CD4-positive, CD25-positive, alpha-beta regulatory T cell (primary cell): ENCODE measurements around the gene MRPS18A. TPM values are rescaled to one million over a fixed set of nuclear protein-coding genes. Genes with fewer than 3 reads are reported as not detected.

ENCODE experiments used
- ATAC-seq, 2 donors: fragments of 150-1000 bp; cut with Tn5 transposase; one replicate each; pipeline ENCODE4 v1.10.0; 2021; ENCODE audit warnings: low read depth in 2 of 2, moderate number of reproducible peaks in 2 of 2, moderate library complexity in 1 of 2
- DNase-seq, 3 donors: peaks; one replicate each; pipeline versions ENCODE4 v3.0.0 to v3.0.0-alpha.2; 2012 to 2022; ENCODE audit warnings: mixed read lengths in 1 of 3
- H3K27ac ChIP-seq: one replicate; pipeline ENCODE4 v1.7.0; 2013; ENCODE audit warnings: mild to moderate bottlenecking, low read length; ENCODE audit not compliant: insufficient read depth, poor library complexity, severe bottlenecking
- H3K27me3 ChIP-seq: one replicate; pipeline ENCODE4 v1.7.0; 2013; ENCODE audit warnings: low read length; ENCODE audit not compliant: control insufficient read depth, insufficient read depth
- H3K36me3 ChIP-seq: one replicate; pipeline ENCODE4 v1.7.0; 2013; ENCODE audit warnings: mild to moderate bottlenecking, low read length, moderate library complexity; ENCODE audit not compliant: control insufficient read depth, insufficient read depth
- H3K4me1 ChIP-seq: 2 replicates; pipeline ENCODE4 v1.7.0; 2013; ENCODE audit warnings: mild to moderate bottlenecking, low read length; ENCODE audit not compliant: insufficient read depth, control insufficient read depth, poor library complexity, severe bottlenecking
- H3K4me3 ChIP-seq: one replicate; pipeline ENCODE4 v1.7.0; 2013; ENCODE audit warnings: low read depth, mild to moderate bottlenecking, low read length, moderate library complexity
- H3K9me3 ChIP-seq, 2 experiments: 1 replicate in 1 of 2; 2 replicates in 1 of 2; pipeline ENCODE4 v1.7.0; 2013; ENCODE audit warnings: low read length in 2 of 2, mild to moderate bottlenecking in 1 of 2, moderate library complexity in 1 of 2; ENCODE audit not compliant: control insufficient read depth in 2 of 2
- H3K27ac Mint-ChIP-seq, 3 donors: one replicate each; pipeline ENCODE4 v1.8.0; 2020 to 2022; ENCODE audit warnings: mild to moderate bottlenecking in 3 of 3, mixed read lengths in 3 of 3, moderate library complexity in 2 of 3
- H3K27me3 Mint-ChIP-seq: one replicate; pipeline ENCODE4 v1.8.0; 2022; ENCODE audit warnings: mild to moderate bottlenecking, mixed read lengths
- H3K36me3 Mint-ChIP-seq: one replicate; pipeline ENCODE4 v1.8.0; 2020; ENCODE audit warnings: mixed read lengths
- H3K4me1 Mint-ChIP-seq, 4 donors: one replicate each; pipeline ENCODE4 v1.8.0; 2020 to 2022; ENCODE audit warnings: mixed read lengths in 4 of 4, mild to moderate bottlenecking in 1 of 4
- H3K4me3 Mint-ChIP-seq, 4 donors: one replicate each; pipeline ENCODE4 v1.8.0; 2020 to 2022; ENCODE audit warnings: mild to moderate bottlenecking in 4 of 4, mixed read lengths in 4 of 4, moderate library complexity in 3 of 4
- H3K9me3 Mint-ChIP-seq, 7 donors: one replicate each; pipeline ENCODE4 v1.8.0; 2020 to 2022; ENCODE audit warnings: mixed read lengths in 7 of 7, mild to moderate bottlenecking in 3 of 7, moderate library complexity in 2 of 7
- polyA plus RNA-seq, 4 donors: library from polyadenylated mRNA; unstranded; fragments of 300-500 nt; fragmentation: Illumina TruSeq; gene quantifications; one replicate each; pipeline ENCODE4 v1.2.3, GENCODE V29; 2021
- total RNA-seq: library from RNA; stranded (reverse); gene quantifications from one replicate; pipeline ENCODE4 v1.2.3, GENCODE V29; 2022

Gene MRPS18A
- total and polyA plus RNA-seq, 5 donors from 2014 or later: 24.3 to 73.8 (median 68.6) TPM

- H3K4me3 ChIP-seq: peak overlapping the region; percentile 95
- Mint-ChIP-seq H3K4me1 (peaks cover 36 to 61% (median 41%) of the 10 kb centered on the region in 4 donors), H3K36me3 (peaks cover 15% of the 10 kb centered on the region), H3K27ac (peak overlapping the region; percentile 95 to 99 (median 95)), H3K4me3 (peak overlapping the region; percentile 96 to 98 (median 96)), H3K27me3 (peaks cover 8% of the 10 kb centered on the region), H3K9me3 (no peaks in the 10 kb centered on the region)
- ATAC-seq (no peak), DNase-seq (no peak)
- peaks cover 20% of the 10 kb centered on the region for H3K4me1 ChIP-seq
- H3K27ac ChIP-seq: peak overlapping the region; percentile 60
- H3K27me3 ChIP-seq: peaks cover 2% of the 10 kb centered on the region
- H3K9me3 ChIP-seq: no peaks in the 10 kb centered on the region
- H3K36me3 ChIP-seq: peaks cover 7% of the 10 kb centered on the region
These were observed 533 bp downstream of the MRPS18A start for GRCh38 chr6:43687079-43687436.

GRCh38 chr6:43683708-43684455 is 3.7 kb downstream of the MRPS18A start:
- H3K27me3 Mint-ChIP-seq: peaks cover 8% of the 10 kb centered on the region
- no peak overlapping the region for H3K27ac ChIP-seq

GRCh38 chr6:43682724-43683429 is 4.7 kb downstream of the MRPS18A start:
- ATAC-seq (no peak), DNase-seq (no peak)
- peaks cover 42% of the 10 kb centered on the region for H3K36me3 ChIP-seq
- peaks cover 15% of the 10 kb centered on the region for H3K4me1 ChIP-seq
- Mint-ChIP-seq H3K27ac (no peak overlapping the region), H3K36me3 (peaks cover 26% of the 10 kb centered on the region), H3K27me3 (peaks cover 3% of the 10 kb centered on the region), H3K9me3 (no peaks in the 10 kb centered on the region), H3K4me1 (peaks cover 29 to 67% (median 41%) of the 10 kb centered on the region in 4 donors), H3K4me3 (no peak overlapping the region)
- H3K27ac ChIP-seq: no peak overlapping the region
- H3K4me3 ChIP-seq: no peak overlapping the region
- H3K9me3 ChIP-seq: no peaks in the 10 kb centered on the region
- H3K27me3 ChIP-seq: no peaks in the 10 kb centered on the region

More at GRCh38 chr6:43683708-43684455, 3.7 kb downstream of the MRPS18A start:
- no peak for ATAC-seq
- H3K9me3 ChIP-seq: no peaks in the 10 kb centered on the region
- H3K9me3 Mint-ChIP-seq: no peaks in the 10 kb centered on the region
- H3K36me3 Mint-ChIP-seq: peaks cover 20% of the 10 kb centered on the region
- no peak overlapping the region for H3K4me3 ChIP-seq
- peaks cover 36 to 72% (median 45%) of the 10 kb centered on the region in 4 donors for H3K4me1 Mint-ChIP-seq
- peak overlapping the region in 2 of 4 donors; percentile 11 to 77 for H3K4me3 Mint-ChIP-seq
- no peak for DNase-seq
- no peaks in the 10 kb centered on the region for H3K27me3 ChIP-seq
- no peak overlapping the region for H3K27ac Mint-ChIP-seq
- peaks cover 32% of the 10 kb centered on the region for H3K36me3 ChIP-seq
- H3K4me1 ChIP-seq: peaks cover 20% of the 10 kb centered on the region

DNA sequence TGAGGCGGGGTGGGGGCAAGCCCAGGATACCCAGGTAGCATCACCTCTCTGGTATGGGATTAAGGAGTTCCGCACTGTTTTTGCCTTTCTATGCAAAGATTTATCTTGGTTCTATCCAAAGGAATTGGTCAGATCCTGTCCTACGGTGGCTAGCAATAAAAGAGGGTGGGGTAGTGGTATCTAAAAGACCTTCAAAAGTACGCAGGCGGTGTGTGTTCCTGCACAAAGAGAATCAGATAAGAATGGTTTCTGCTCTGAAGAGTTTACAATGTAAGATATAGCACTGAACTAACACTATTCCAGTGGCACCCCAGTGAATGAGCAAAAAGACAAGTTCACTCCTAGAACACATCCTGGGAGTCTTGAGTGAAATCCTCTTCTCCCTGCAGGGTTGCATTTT is 6.3 kb downstream of the MRPS18A start:
- Mint-ChIP-seq H3K27ac (peak overlapping the region in 1 of 3 donors; percentile 52), H3K36me3 (peaks cover 23% of the 10 kb centered on the region), H3K4me1 (peaks cover 17 to 51% (median 35%) of the 10 kb centered on the region in 4 donors), H3K9me3 (no peaks in the 10 kb centered on the region), H3K27me3 (no peaks in the 10 kb centered on the region), H3K4me3 (no peak overlapping the region)
- no peaks in the 10 kb centered on the region for H3K9me3 ChIP-seq
- peaks cover 5% of the 10 kb centered on the region for H3K4me1 ChIP-seq
- DNase-seq (no peak), ATAC-seq (no peak)
- no peaks in the 10 kb centered on the region for H3K27me3 ChIP-seq
- no peak overlapping the region for H3K27ac ChIP-seq
- peaks cover 58% of the 10 kb centered on the region for H3K36me3 ChIP-seq
- no peak overlapping the region for H3K4me3 ChIP-seq

GRCh38 chr6:43680308-43681200 is 7.0 kb downstream of the MRPS18A start:
- H3K36me3 ChIP-seq: peaks cover 64% of the 10 kb centered on the region
- ATAC-seq: no peak
- H3K27ac Mint-ChIP-seq: peak overlapping the region in 1 of 3 donors; percentile 58

DNA sequence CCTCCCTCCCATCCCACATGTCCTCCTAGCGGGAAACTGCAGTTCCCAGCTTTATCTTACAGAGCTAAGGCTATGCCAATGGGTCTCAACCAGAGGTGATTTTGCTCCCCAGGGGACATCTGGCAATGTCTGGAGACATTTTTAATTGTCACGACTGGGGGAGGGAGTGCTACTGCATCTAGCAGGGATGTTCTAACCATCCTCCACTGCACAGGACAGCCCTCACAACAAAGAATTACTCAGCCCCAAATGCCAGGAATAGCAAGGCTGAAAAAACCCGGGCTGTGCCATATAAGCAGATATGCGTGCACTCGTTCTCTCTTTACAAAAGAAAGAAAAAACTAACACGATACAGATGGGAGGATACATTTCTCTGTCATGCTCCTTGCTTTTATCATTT is 8.5 kb downstream of the MRPS18A start:
- H3K27ac ChIP-seq: no peak overlapping the region
- H3K36me3 ChIP-seq: peaks cover 79% of the 10 kb centered on the region
- H3K27me3 Mint-ChIP-seq: no peaks in the 10 kb centered on the region
- no peaks in the 10 kb centered on the region for H3K9me3 Mint-ChIP-seq
- no peaks in the 10 kb centered on the region for H3K27me3 ChIP-seq
- H3K4me1 Mint-ChIP-seq: peaks cover 5 to 30% (median 22%) of the 10 kb centered on the region in 4 donors
- H3K4me1 ChIP-seq: no peaks in the 10 kb centered on the region
- no peak overlapping the region for H3K4me3 Mint-ChIP-seq
- no peak for ATAC-seq
- no peak for DNase-seq
- H3K4me3 ChIP-seq: no peak overlapping the region
- no peak overlapping the region for H3K27ac Mint-ChIP-seq
- no peaks in the 10 kb centered on the region for H3K9me3 ChIP-seq
- peaks cover 36% of the 10 kb centered on the region for H3K36me3 Mint-ChIP-seq

More at GRCh38 chr6:43680308-43681200, 7.0 kb downstream of the MRPS18A start:
- Mint-ChIP-seq H3K9me3 (no peaks in the 10 kb centered on the region), H3K4me1 (peaks cover 11 to 45% (median 31%) of the 10 kb centered on the region in 4 donors), H3K4me3 (no peak overlapping the region), H3K36me3 (peaks cover 28% of the 10 kb centered on the region), H3K27me3 (no peaks in the 10 kb centered on the region)
- Histone ChIP-seq H3K4me1 (no peaks in the 10 kb centered on the region), H3K27ac (no peak overlapping the region), H3K4me3 (no peak overlapping the region), H3K9me3 (no peaks in the 10 kb centered on the region), H3K27me3 (no peaks in the 10 kb centered on the region)
- DNase-seq: no peak

DNA sequence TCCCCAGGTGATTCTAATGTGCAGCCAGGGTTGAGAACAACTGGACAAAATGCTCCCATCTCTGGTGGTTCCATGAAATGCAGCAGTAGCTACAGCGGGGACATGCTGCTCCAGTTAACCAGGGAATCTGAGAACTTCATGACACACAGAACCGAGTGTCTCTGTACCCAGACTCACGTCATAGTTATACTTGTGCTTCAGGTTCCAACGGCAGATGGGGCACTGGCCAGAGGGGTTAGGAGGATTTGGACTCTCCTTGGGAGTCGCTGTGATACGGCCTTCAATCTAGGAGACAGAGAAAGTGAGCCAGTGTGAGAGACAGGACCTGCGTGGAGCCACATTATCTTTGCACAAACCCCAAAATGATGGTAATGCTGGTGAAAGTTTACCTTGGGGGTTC is 9.2 kb downstream of the MRPS18A start:
- DNase-seq (no peak), ATAC-seq (no peak)
- Mint-ChIP-seq H3K4me1 (peaks cover 5 to 22% (median 16%) of the 10 kb centered on the region in 4 donors), H3K9me3 (no peaks in the 10 kb centered on the region), H3K4me3 (no peak overlapping the region), H3K27ac (no peak overlapping the region), H3K27me3 (no peaks in the 10 kb centered on the region), H3K36me3 (peaks cover 31% of the 10 kb centered on the region)
- Histone ChIP-seq H3K27me3 (no peaks in the 10 kb centered on the region), H3K4me1 (no peaks in the 10 kb centered on the region), H3K27ac (no peak overlapping the region), H3K9me3 (no peaks in the 10 kb centered on the region), H3K36me3 (peaks cover 82% of the 10 kb centered on the region), H3K4me3 (no peak overlapping the region)
